MG63 (cell line): ENCODE data around the gene NOX3. TPM values are rescaled to one million over a fixed set of nuclear protein-coding genes. Genes with fewer than 3 reads are reported as not detected.

Experiments
- DNase-seq: peaks from one replicate; pipeline ENCODE4 v3.0.0-alpha.2; 2020
- H3K27me3 ChIP-seq: fragments of 250-450 bp; sonication (Bioruptor Pico); 2 replicates; pipeline ENCODE4 v1.5.1; 2020; ENCODE audit warnings: mild to moderate bottlenecking, moderate library complexity
- H3K36me3 ChIP-seq: fragments of 250-450 bp; sonication (Bioruptor Pico); 2 replicates; pipeline ENCODE4 v1.5.1; 2020; ENCODE audit warnings: mild to moderate bottlenecking, moderate library complexity
- H3K4me3 ChIP-seq: fragments of 250-450 bp; sonication (Bioruptor Pico); 2 replicates; pipeline ENCODE4 v1.5.1; 2020; ENCODE audit warnings: mild to moderate bottlenecking, moderate library complexity
- H3K9me3 ChIP-seq: fragments of 250-450 bp; sonication (Bioruptor Pico); 2 replicates; pipeline ENCODE4 v1.5.1; 2020; ENCODE audit warnings: mild to moderate bottlenecking, moderate library complexity
- total RNA-seq: library from RNA; depleted of rRNA; stranded (reverse); fragments of >200 nt; shearing (Covaris generic); gene quantifications from 2 replicates; pipeline ENCODE4 v1.2.3, GENCODE V29; 2014; ENCODE audit warnings: low replicate concordance

NOX3 gene
- total RNA-seq, 1 experiment from 2014 or later, result not detected

GRCh38 chr6:155419161-155419560 lies 36.5 kb downstream of the NOX3 start:
- no peak for DNase-seq

GRCh38 chr6:155418017-155418761 lies 37.5 kb downstream of the NOX3 start:
- H3K4me3 ChIP-seq, result peak overlapping the region; percentile 13; the same call in 1 of the 2 replicates
- no peaks in the 10 kb centered on the region for H3K9me3 ChIP-seq
- DNase-seq, result peak; percentile 31
- no peaks in the 10 kb centered on the region for H3K36me3 ChIP-seq
- H3K27me3 ChIP-seq, result no peaks in the 10 kb centered on the region

More at GRCh38 chr6:155419161-155419560, 36.5 kb downstream of the NOX3 start:
- H3K4me3 ChIP-seq, result no peak overlapping the region
- H3K9me3 ChIP-seq, result no peaks in the 10 kb centered on the region
- H3K36me3 ChIP-seq, result no peaks in the 10 kb centered on the region
- no peaks in the 10 kb centered on the region for H3K27me3 ChIP-seq

GRCh38 chr6:155417454-155417853 lies 38.2 kb downstream of the NOX3 start:
- no peak for DNase-seq
- H3K4me3 ChIP-seq, result peak overlapping the region; percentile 13; the same call in 1 of the 2 replicates
- no peaks in the 10 kb centered on the region for H3K36me3 ChIP-seq
- no peaks in the 10 kb centered on the region for H3K9me3 ChIP-seq
- H3K27me3 ChIP-seq, result no peaks in the 10 kb centered on the region

GRCh38 chr6:155415953-155416352 lies 39.7 kb downstream of the NOX3 start:
- no peaks in the 10 kb centered on the region for H3K27me3 ChIP-seq
- no peak for DNase-seq
- H3K4me3 ChIP-seq, result no peak overlapping the region
- H3K36me3 ChIP-seq, result no peaks in the 10 kb centered on the region
- no peaks in the 10 kb centered on the region for H3K9me3 ChIP-seq

- no peaks in the 10 kb centered on the region for H3K9me3 ChIP-seq
- H3K36me3 ChIP-seq, result no peaks in the 10 kb centered on the region
- H3K27me3 ChIP-seq, result no peaks in the 10 kb centered on the region
- H3K4me3 ChIP-seq, result no peak overlapping the region
- DNase-seq, result no peak
These were observed 41.6 kb downstream of the NOX3 start for GRCh38 chr6:155414049-155414448.

GRCh38 chr6:155412335-155412734 lies 43.3 kb downstream of the NOX3 start:
- Histone ChIP-seq H3K9me3 (no peaks in the 10 kb centered on the region), H3K4me3 (no peak overlapping the region), H3K36me3 (no peaks in the 10 kb centered on the region), H3K27me3 (no peaks in the 10 kb centered on the region)
- DNase-seq, result no peak

GRCh38 chr6:155411154-155412052 lies 44.2 kb downstream of the NOX3 start:
- DNase-seq, result no peak
- Histone ChIP-seq H3K9me3 (no peaks in the 10 kb centered on the region), H3K27me3 (no peaks in the 10 kb centered on the region), H3K36me3 (no peaks in the 10 kb centered on the region), H3K4me3 (no peak overlapping the region)

- no peaks in the 10 kb centered on the region for H3K9me3 ChIP-seq
- H3K27me3 ChIP-seq, result no peaks in the 10 kb centered on the region
- H3K36me3 ChIP-seq, result no peaks in the 10 kb centered on the region
- H3K4me3 ChIP-seq, result no peak overlapping the region
- no peak for DNase-seq
These were observed 46.2 kb downstream of the NOX3 start for GRCh38 chr6:155409391-155409790.

- H3K4me3 ChIP-seq, result no peak overlapping the region
These were observed 46.7 kb downstream of the NOX3 start for GRCh38 chr6:155408981-155409380.

GRCh38 chr6:155408231-155408630 lies 47.4 kb downstream of the NOX3 start:
- Histone ChIP-seq H3K9me3 (no peaks in the 10 kb centered on the region), H3K4me3 (no peak overlapping the region), H3K27me3 (no peaks in the 10 kb centered on the region), H3K36me3 (no peaks in the 10 kb centered on the region)
- DNase-seq, result no peak

More at GRCh38 chr6:155408981-155409380, 46.7 kb downstream of the NOX3 start:
- no peak for DNase-seq
- H3K36me3 ChIP-seq, result no peaks in the 10 kb centered on the region
- H3K27me3 ChIP-seq, result no peaks in the 10 kb centered on the region
- no peaks in the 10 kb centered on the region for H3K9me3 ChIP-seq

- H3K27me3 ChIP-seq, result no peaks in the 10 kb centered on the region
- H3K9me3 ChIP-seq, result no peaks in the 10 kb centered on the region
- no peak for DNase-seq
- no peak overlapping the region for H3K4me3 ChIP-seq
- no peaks in the 10 kb centered on the region for H3K36me3 ChIP-seq
These were observed 48.8 kb downstream of the NOX3 start for GRCh38 chr6:155406801-155407200.

- no peaks in the 10 kb centered on the region for H3K27me3 ChIP-seq
- DNase-seq, result no peak
- no peaks in the 10 kb centered on the region for H3K9me3 ChIP-seq
- no peak overlapping the region for H3K4me3 ChIP-seq
- no peaks in the 10 kb centered on the region for H3K36me3 ChIP-seq
These were observed 50.7 kb downstream of the NOX3 start for GRCh38 chr6:155404937-155405336.

GRCh38 chr6:155402656-155403304 lies 52.9 kb downstream of the NOX3 start:
- no peak for DNase-seq
- H3K36me3 ChIP-seq, result no peaks in the 10 kb centered on the region
- H3K4me3 ChIP-seq, result no peak overlapping the region
- H3K9me3 ChIP-seq, result no peaks in the 10 kb centered on the region
- H3K27me3 ChIP-seq, result no peaks in the 10 kb centered on the region

GRCh38 chr6:155400654-155400965 lies 55.0 kb downstream of the NOX3 start:
- DNase-seq, result no peak
- Histone ChIP-seq H3K27me3 (no peaks in the 10 kb centered on the region), H3K36me3 (no peaks in the 10 kb centered on the region), H3K9me3 (no peaks in the 10 kb centered on the region), H3K4me3 (no peak overlapping the region)

- no peak overlapping the region for H3K4me3 ChIP-seq
- H3K27me3 ChIP-seq, result no peaks in the 10 kb centered on the region
- no peaks in the 10 kb centered on the region for H3K36me3 ChIP-seq
- DNase-seq, result no peak
- no peaks in the 10 kb centered on the region for H3K9me3 ChIP-seq
These were observed 55.6 kb downstream of the NOX3 start for GRCh38 chr6:155399745-155400653.

- H3K27me3 ChIP-seq, result no peaks in the 10 kb centered on the region
- DNase-seq, result no peak
- H3K4me3 ChIP-seq, result no peak overlapping the region
- no peaks in the 10 kb centered on the region for H3K9me3 ChIP-seq
- H3K36me3 ChIP-seq, result no peaks in the 10 kb centered on the region
These were observed 56.4 kb downstream of the NOX3 start for GRCh38 chr6:155399062-155399744.
